Mesenchymal stem cell (in vitro differentiated cells and primary cell): ENCODE results near the gene TMBIM6.
"Not testable (repeated sequence)": the region's sequence is repeated elsewhere in the genome, so short reads cannot be mapped to it uniquely, and the experiment has no call there.

ENCODE experiments used
- DNase-seq: peaks from one replicate; pipeline ENCODE4 v3.0.0-alpha.2; 2013
- H2AFZ ChIP-seq: one replicate; pipeline ENCODE4 v1.6.1; 2013; ENCODE audit warnings: low read depth, mild to moderate bottlenecking, control low read depth, inconsistent platforms, low read length, moderate library complexity
- H2AK5ac ChIP-seq: 2 replicates; pipeline ENCODE4 v1.6.1; 2013; ENCODE audit warnings: low read length, moderate library complexity, mild to moderate bottlenecking, inconsistent platforms; ENCODE audit not compliant: severe bottlenecking
- H2BK120ac ChIP-seq: one replicate; pipeline ENCODE4 v1.6.1; 2013; ENCODE audit warnings: low read depth, mild to moderate bottlenecking, inconsistent platforms, low read length, moderate library complexity
- H2BK12ac ChIP-seq, 2 experiments: one replicate each; pipeline ENCODE4 v1.6.1; 2013; ENCODE audit warnings: inconsistent platforms in 2 of 2, low read length in 2 of 2, mild to moderate bottlenecking in 2 of 2, moderate library complexity in 2 of 2, control low read depth in 1 of 2
- H2BK15ac ChIP-seq: one replicate; pipeline ENCODE4 v1.6.1; 2013; ENCODE audit warnings: mild to moderate bottlenecking, low read depth, inconsistent platforms; ENCODE audit not compliant: poor library complexity, severe bottlenecking
- H2BK5ac ChIP-seq: 2 replicates; pipeline ENCODE4 v1.6.1; 2013; ENCODE audit warnings: low read depth, mild to moderate bottlenecking, low read length, control low read depth, inconsistent platforms; ENCODE audit not compliant: poor library complexity, severe bottlenecking
- H3K14ac ChIP-seq, 2 experiments: one replicate each; pipeline ENCODE4 v1.6.1; 2013; ENCODE audit warnings: inconsistent platforms in 2 of 2, low read length in 2 of 2, control low read depth in 1 of 2, mild to moderate bottlenecking in 1 of 2, moderate library complexity in 1 of 2
- H3K18ac ChIP-seq, 2 experiments: one replicate each; pipeline ENCODE4 v1.6.1; 2013; ENCODE audit warnings: inconsistent platforms in 2 of 2, low read length in 2 of 2, control low read depth in 1 of 2, low read depth in 1 of 2, mild to moderate bottlenecking in 1 of 2
- H3K23ac ChIP-seq, 2 experiments: one replicate each; pipeline ENCODE4 v1.6.1; 2013; ENCODE audit warnings: inconsistent platforms in 2 of 2, low read length in 2 of 2, mild to moderate bottlenecking in 2 of 2, moderate library complexity in 2 of 2, control low read depth in 1 of 2
- H3K27ac ChIP-seq: 2 replicates; pipeline ENCODE4 v1.5.1; 2013; ENCODE audit warnings: mild to moderate bottlenecking, moderate library complexity, low read length, control low read depth, inconsistent platforms; ENCODE audit not compliant: poor library complexity, severe bottlenecking
- H3K27me3 ChIP-seq, 2 experiments: 2 replicates each; pipeline versions ENCODE4 v1.6.1 to v1.7.0; 2013; ENCODE audit warnings: low read length in 2 of 2, mild to moderate bottlenecking in 2 of 2, moderate library complexity in 2 of 2, control low read depth in 1 of 2, inconsistent platforms in 1 of 2; ENCODE audit not compliant: control insufficient read depth in 1 of 2, insufficient read depth in 1 of 2
- H3K36me3 ChIP-seq, 2 experiments: 2 replicates each; pipeline versions ENCODE4 v1.6.1 to v1.7.0; 2013; ENCODE audit warnings: low read length in 2 of 2, control low read depth in 1 of 2, inconsistent platforms in 1 of 2, low read depth in 1 of 2, mild to moderate bottlenecking in 1 of 2; ENCODE audit not compliant: insufficient read depth in 2 of 2, control insufficient read depth in 1 of 2
- H3K4ac ChIP-seq, 2 experiments: one replicate each; pipeline ENCODE4 v1.6.1; 2013; ENCODE audit warnings: inconsistent platforms in 2 of 2, low read length in 2 of 2, mild to moderate bottlenecking in 2 of 2, moderate library complexity in 2 of 2, control low read depth in 1 of 2, low read depth in 1 of 2
- H3K4me1 ChIP-seq: 2 replicates; pipeline ENCODE4 v1.6.1; 2013; ENCODE audit warnings: low read depth, low read length, control low read depth; ENCODE audit not compliant: control insufficient read depth, insufficient read depth
- H3K4me2 ChIP-seq: 2 replicates; pipeline ENCODE4 v1.6.1; 2013; ENCODE audit warnings: low read length, mild to moderate bottlenecking, inconsistent platforms; ENCODE audit not compliant: poor library complexity, severe bottlenecking
- H3K4me3 ChIP-seq, 2 experiments: 2 replicates each; pipeline versions ENCODE4 v1.5.1 to v1.7.0; 2013; ENCODE audit warnings: low read length in 2 of 2, mild to moderate bottlenecking in 2 of 2, control low read depth in 1 of 2, low read depth in 1 of 2; ENCODE audit not compliant: insufficient read depth in 1 of 2
- H3K79me1 ChIP-seq: replicated peaks from 2 replicates; pipeline ENCODE4 v1.6.1; 2013; ENCODE audit warnings: mild to moderate bottlenecking, control low read depth, low read length, inconsistent platforms; ENCODE audit not compliant: poor library complexity, severe bottlenecking
- H3K9ac ChIP-seq: 2 replicates; pipeline ENCODE4 v1.7.0; 2013; ENCODE audit warnings: mild to moderate bottlenecking, low read length, moderate library complexity
- H3K9me3 ChIP-seq: 2 replicates; pipeline ENCODE4 v1.7.0; 2013; ENCODE audit warnings: mild to moderate bottlenecking, low read length; ENCODE audit not compliant: control insufficient read depth
- H4K8ac ChIP-seq: one replicate; pipeline ENCODE4 v1.6.1; 2013; ENCODE audit warnings: inconsistent platforms, mild to moderate bottlenecking, low read length, moderate library complexity
- H4K91ac ChIP-seq: one replicate; pipeline ENCODE4 v1.6.1; 2013; ENCODE audit warnings: mild to moderate bottlenecking, low read length, inconsistent platforms
- WGBS: methylation state at CpG from one replicate; pipeline ENCODE4 v1.1.7; 2013; ENCODE audit warnings: mixed read lengths; 5-methylcytosine and 5-hydroxymethylcytosine counted together

Gene TMBIM6

GRCh38 chr12:49779581-49779980 lies 38.2 kb downstream of the TMBIM6 start:
- Histone ChIP-seq H3K36me3 (peaks cover 0 to 3% of the 10 kb centered on the region in 2 experiments), H2BK15ac (no peak overlapping the region), H2AK5ac (no peak overlapping the region), H3K23ac (no peak overlapping the region), H4K8ac (no peak overlapping the region), H3K18ac (no peak overlapping the region), H3K4ac (no peak overlapping the region), H3K14ac (no peak overlapping the region), H3K4me1 (peaks cover 4% of the 10 kb centered on the region), H3K4me3 (no peak overlapping the region), H2BK12ac (no peak overlapping the region), H2BK120ac (no peak overlapping the region), H2BK5ac (no peak overlapping the region), H3K9me3 (no peaks in the 10 kb centered on the region), H3K4me2 (no peak overlapping the region), H3K9ac (no peak overlapping the region), H3K27ac (no peak overlapping the region), H3K79me1 (no peaks in the 10 kb centered on the region), H2AFZ (no peak overlapping the region), H3K27me3 (peaks cover 5 to 17% of the 10 kb centered on the region in 2 experiments), H4K91ac (no peak overlapping the region)
- no peak for DNase-seq
- WGBS, result 78% methylated on average over 2 of the region's 2 CpGs

DNA sequence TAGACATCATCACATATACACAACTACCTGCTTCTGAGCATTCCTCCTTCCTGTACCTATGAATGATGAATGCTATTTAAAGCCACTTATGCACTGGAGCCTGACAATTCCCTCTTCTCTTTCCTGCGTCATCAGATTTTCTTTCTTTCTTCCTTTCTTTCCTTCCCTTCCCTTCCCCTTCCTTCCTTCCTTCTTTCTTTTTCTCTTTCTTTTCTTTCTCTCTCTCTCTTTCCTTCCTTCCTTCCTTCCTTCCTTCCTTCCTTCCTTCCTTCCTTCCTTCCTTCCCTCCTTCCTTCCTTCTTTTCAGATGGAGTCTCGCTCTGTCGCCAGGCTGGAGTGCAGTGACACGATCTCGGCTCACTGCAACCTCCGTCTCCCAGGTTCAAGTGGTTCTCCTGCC lies 39.6 kb downstream of the TMBIM6 start:
- H3K23ac ChIP-seq, H3K9ac ChIP-seq, H3K14ac ChIP-seq, H2BK5ac ChIP-seq, H4K8ac ChIP-seq, H3K36me3 ChIP-seq, H3K4me1 ChIP-seq, H2AK5ac ChIP-seq, H2BK12ac ChIP-seq, H3K9me3 ChIP-seq, H3K18ac ChIP-seq, H3K27ac ChIP-seq, H2BK120ac ChIP-seq, DNase-seq, H3K4ac ChIP-seq, H3K79me1 ChIP-seq, H4K91ac ChIP-seq, H3K4me2 ChIP-seq, H2AFZ ChIP-seq, H3K4me3 ChIP-seq, H2BK15ac ChIP-seq: not testable (repeated sequence)
- WGBS, result 96% methylated on average over 6 of the region's 6 CpGs
- peaks cover 5 to 17% of the 10 kb centered on the region in 2 experiments for H3K27me3 ChIP-seq

GRCh38 chr12:49783917-49784676 lies 42.7 kb downstream of the TMBIM6 start:
- H3K4me2 ChIP-seq, result no peak overlapping the region
- no peak overlapping the region for H2AFZ ChIP-seq
- H3K14ac ChIP-seq, result no peak overlapping the region
- peak overlapping the region; percentile 7 to 33 for H3K18ac ChIP-seq
- no peak overlapping the region for H2BK120ac ChIP-seq
- peak overlapping the region; percentile 3 for H3K27ac ChIP-seq
- peak overlapping the region in 1 of 2 experiments; percentile 37 for H3K4me3 ChIP-seq
- peak overlapping the region; percentile 23 for H4K8ac ChIP-seq
- peak overlapping the region; percentile 15 for H4K91ac ChIP-seq
- peaks cover 3% of the 10 kb centered on the region for H3K9me3 ChIP-seq
- H3K9ac ChIP-seq, result peak overlapping the region; percentile 63
- H3K27me3 ChIP-seq, result peaks cover 0 to 17% of the 10 kb centered on the region in 2 experiments
- peak; percentile 85 for DNase-seq
- no peaks in the 10 kb centered on the region for H3K79me1 ChIP-seq
- no peak overlapping the region for H2BK5ac ChIP-seq
- peaks cover 4% of the 10 kb centered on the region for H3K4me1 ChIP-seq
- H2AK5ac ChIP-seq, result peak overlapping the region; percentile 40
- H2BK15ac ChIP-seq, result no peak overlapping the region
- H3K4ac ChIP-seq, result peak overlapping the region in 1 of 2 experiments; percentile 64
- no peak overlapping the region for H2BK12ac ChIP-seq
- 16% methylated on average over 5 of the region's 7 CpGs for WGBS
- peaks cover 0 to 13% of the 10 kb centered on the region in 2 experiments for H3K36me3 ChIP-seq
- no peak overlapping the region for H3K23ac ChIP-seq

GRCh38 chr12:49784756-49785409 lies 43.5 kb downstream of the TMBIM6 start:
- no peak overlapping the region for H2BK120ac ChIP-seq
- WGBS, result no CpG with 5 or more reads among the region's 4 CpGs
- no peak overlapping the region for H3K4me3 ChIP-seq
- DNase-seq, result peak; percentile 71
- H3K36me3 ChIP-seq, result peaks cover 1 to 20% of the 10 kb centered on the region in 2 experiments
- H3K4me2 ChIP-seq, result no peak overlapping the region
- H3K14ac ChIP-seq, result no peak overlapping the region
- no peak overlapping the region for H2BK15ac ChIP-seq
- H3K9me3 ChIP-seq, result peaks cover 3% of the 10 kb centered on the region
- no peak overlapping the region for H2AFZ ChIP-seq
- no peak overlapping the region for H3K23ac ChIP-seq
- no peak overlapping the region for H3K27ac ChIP-seq
- H3K27me3 ChIP-seq, result peaks cover 0 to 10% of the 10 kb centered on the region in 2 experiments
- no peak overlapping the region for H4K91ac ChIP-seq
- peak overlapping the region; percentile 33 to 38 for H3K18ac ChIP-seq
- no peak overlapping the region for H3K4ac ChIP-seq
- H2BK5ac ChIP-seq, result no peak overlapping the region
- H2AK5ac ChIP-seq, result no peak overlapping the region
- H3K79me1 ChIP-seq, result no peaks in the 10 kb centered on the region
- H3K9ac ChIP-seq, result peak overlapping the region; percentile 63
- no peak overlapping the region for H2BK12ac ChIP-seq
- peaks cover 4% of the 10 kb centered on the region for H3K4me1 ChIP-seq
- no peak overlapping the region for H4K8ac ChIP-seq
